SK-N-MC (cell line): Measurements from ENCODE around the gene CSNK1E.

ENCODE experiments used
- DNase-seq: peaks from one replicate; pipeline ENCODE4 v3.0.0-alpha.2; 2011; ENCODE audit warnings: low read depth, low spot score
- H3K27ac ChIP-seq: fragments of 200-600 bp; sonication (generic); 2 replicates; pipeline ENCODE4 v1.5.1; 2016; ENCODE audit warnings: mixed run types
- H3K36me3 ChIP-seq: fragments of 200-600 bp; sonication (generic); 2 replicates; pipeline ENCODE4 v1.6.1; 2017; ENCODE audit warnings: antibody characterized with exemption, low read length, mixed read lengths; ENCODE audit not compliant: insufficient read depth
- H3K4me3 ChIP-seq: fragments of 200-600 bp; sonication (generic); 2 replicates; pipeline ENCODE4 v1.5.1; 2016
- H3K9ac ChIP-seq: fragments of 200-600 bp; sonication (generic); 2 replicates; pipeline ENCODE4 v1.8.0; 2017; ENCODE audit warnings: mixed run types, mixed read lengths; ENCODE audit not compliant: insufficient read length
- H3K9me3 ChIP-seq: fragments of 200-600 bp; sonication (generic); 2 replicates; pipeline ENCODE4 v1.6.1; 2017; ENCODE audit warnings: low read depth, mild to moderate bottlenecking, antibody characterized with exemption, low read length, moderate library complexity, mixed read lengths
- EZH2 ChIP-seq: fragments of 200-600 bp; sonication (generic); IDR thresholded peaks from one replicate; pipeline ENCODE4 v1.6.1; 2017; ENCODE audit warnings: antibody characterized with exemption
- FOXP2 ChIP-seq: optimal IDR thresholded peaks from 2 replicates; pipeline ENCODE3; 2011; ENCODE audit warnings: mild to moderate bottlenecking, moderate library complexity; ENCODE audit not compliant: insufficient read depth; ENCODE audit errors: extremely low read length, control extremely low read depth
- POLR2AphosphoS5 ChIP-seq: IDR thresholded peaks from 2 replicates; pipeline ENCODE4 v1.6.1; 2012; ENCODE audit warnings: mild to moderate bottlenecking, low read depth, low read length, borderline replicate concordance

CSNK1E gene

DNA sequence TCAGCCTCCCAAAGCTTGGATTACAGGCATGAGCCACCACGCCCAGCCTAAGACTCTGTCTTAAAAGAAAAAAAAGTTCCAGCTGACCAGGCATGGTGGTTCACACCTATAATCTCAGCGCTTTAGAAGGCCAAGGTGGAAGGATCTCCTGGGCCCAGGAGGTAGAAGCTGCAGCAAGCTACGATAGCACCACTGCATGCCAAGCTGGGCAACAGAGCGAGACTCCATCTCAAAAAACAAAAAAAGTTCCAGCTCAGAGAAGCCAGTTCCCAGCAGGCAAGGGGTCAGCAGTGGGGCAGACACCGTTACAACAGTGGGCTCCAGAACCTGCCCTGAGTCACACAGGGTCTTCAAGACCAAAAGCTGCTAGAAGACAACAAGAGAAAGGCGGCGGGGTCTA is 47.8 kb downstream of the CSNK1E start:
- H3K4me3 ChIP-seq: no peak overlapping the region
- no peak overlapping the region for H3K27ac ChIP-seq
- 0 out of 2 replicates have a peak, but pooled peaks cover 1% of the 10 kb centered on the region for H3K36me3 ChIP-seq
- DNase-seq: no peak
- no peak for TF ChIP-seq POLR2AphosphoS5
- H3K9me3 ChIP-seq: no peaks in the 10 kb centered on the region
- no peak overlapping the region for H3K9ac ChIP-seq

DNA sequence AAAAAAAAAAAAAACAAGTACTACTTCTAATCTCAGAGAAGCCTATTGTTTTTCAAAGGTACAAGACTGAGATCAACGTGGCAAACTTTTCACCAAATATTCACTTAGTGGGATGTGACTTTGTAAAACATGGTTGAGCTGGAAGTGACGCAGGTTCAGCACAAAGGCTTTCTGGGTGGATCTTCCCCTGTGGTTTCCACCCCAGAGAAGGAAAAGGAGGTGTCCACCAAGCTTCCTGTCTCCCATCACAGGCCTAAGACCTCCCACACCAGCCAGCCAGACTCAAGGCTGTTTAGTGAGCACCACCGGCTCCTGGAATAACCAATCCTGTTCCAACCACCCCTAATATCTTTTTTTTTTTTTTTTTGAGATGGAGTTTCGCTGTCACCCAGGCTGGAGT is 50.1 kb downstream of the CSNK1E start:
- TF ChIP-seq EZH2 (no peak), POLR2AphosphoS5 (no peak), FOXP2 (no peak)

DNA sequence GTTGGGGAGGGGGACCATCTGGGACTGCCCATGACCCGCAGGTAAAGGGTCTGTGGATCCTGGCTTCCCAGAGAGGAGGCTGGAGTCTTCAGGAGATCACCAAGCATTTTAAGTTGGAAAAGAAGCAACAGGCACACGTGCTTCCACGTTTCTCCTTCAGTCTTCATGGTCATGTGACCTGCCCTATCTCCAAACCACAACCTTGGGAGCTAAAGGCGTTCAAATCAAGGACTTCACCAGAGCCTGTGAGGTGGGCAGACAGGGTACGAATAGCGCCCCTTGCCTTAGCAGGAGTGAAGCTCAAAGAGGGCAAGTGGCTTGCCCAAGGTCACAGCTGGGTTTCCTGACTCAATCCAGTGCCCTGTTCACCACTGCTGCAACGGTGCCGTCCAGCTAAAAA is 51.1 kb downstream of the CSNK1E start:
- no peak overlapping the region for H3K27ac ChIP-seq

More for the DNA sequence above, 50.1 kb downstream of the CSNK1E start:
- H3K9ac ChIP-seq: no peak overlapping the region
- H3K9me3 ChIP-seq: no peaks in the 10 kb centered on the region
- no peak overlapping the region for H3K4me3 ChIP-seq
- DNase-seq: no peak
- H3K27ac ChIP-seq: no peak overlapping the region
- peaks cover 3% of the 10 kb centered on the region; the same call in 1 of the 2 replicates for H3K36me3 ChIP-seq

DNA sequence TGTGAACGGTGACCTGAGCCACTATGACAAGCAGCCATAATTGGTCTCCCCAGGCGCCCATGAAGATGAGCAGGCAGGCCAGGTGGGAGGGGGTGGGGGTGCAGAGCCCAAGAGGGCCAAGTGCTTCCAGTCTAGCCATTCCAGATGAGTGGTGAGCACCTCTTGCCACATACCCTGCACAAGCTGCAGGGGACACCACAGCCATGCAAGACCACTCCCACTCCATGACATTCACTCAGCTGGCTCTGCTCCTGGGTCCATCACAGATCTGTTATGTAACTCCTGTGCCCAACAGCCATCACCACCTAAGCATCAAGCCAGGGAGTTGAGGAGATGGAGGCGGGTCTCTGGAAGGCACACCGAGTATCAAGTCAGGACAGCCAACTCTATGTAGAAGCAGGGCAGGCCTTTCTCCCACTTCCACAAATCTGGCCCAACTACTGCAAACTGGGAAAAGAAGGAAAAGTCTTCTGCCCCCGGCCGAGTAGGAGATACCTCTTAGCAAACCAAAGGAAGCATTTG is 52.9 kb downstream of the CSNK1E start:
- Histone ChIP-seq H3K4me3 (no peak overlapping the region), H3K9me3 (no peaks in the 10 kb centered on the region), H3K27ac (no peak overlapping the region), H3K9ac (no peak overlapping the region), H3K36me3 (peaks cover 3% of the 10 kb centered on the region; the same call in 1 of the 2 replicates)
- TF ChIP-seq FOXP2 (no peak), POLR2AphosphoS5 (no peak), EZH2 (no peak)
- DNase-seq: no peak

More for the DNA sequence above, 51.1 kb downstream of the CSNK1E start:
- Histone ChIP-seq H3K9me3 (no peaks in the 10 kb centered on the region), H3K36me3 (peaks cover 3% of the 10 kb centered on the region; the same call in 1 of the 2 replicates), H3K9ac (no peak overlapping the region), H3K4me3 (no peak overlapping the region)
- no peak for DNase-seq
- TF ChIP-seq FOXP2: no peak
- no peak for TF ChIP-seq EZH2
- no peak for TF ChIP-seq POLR2AphosphoS5

DNA sequence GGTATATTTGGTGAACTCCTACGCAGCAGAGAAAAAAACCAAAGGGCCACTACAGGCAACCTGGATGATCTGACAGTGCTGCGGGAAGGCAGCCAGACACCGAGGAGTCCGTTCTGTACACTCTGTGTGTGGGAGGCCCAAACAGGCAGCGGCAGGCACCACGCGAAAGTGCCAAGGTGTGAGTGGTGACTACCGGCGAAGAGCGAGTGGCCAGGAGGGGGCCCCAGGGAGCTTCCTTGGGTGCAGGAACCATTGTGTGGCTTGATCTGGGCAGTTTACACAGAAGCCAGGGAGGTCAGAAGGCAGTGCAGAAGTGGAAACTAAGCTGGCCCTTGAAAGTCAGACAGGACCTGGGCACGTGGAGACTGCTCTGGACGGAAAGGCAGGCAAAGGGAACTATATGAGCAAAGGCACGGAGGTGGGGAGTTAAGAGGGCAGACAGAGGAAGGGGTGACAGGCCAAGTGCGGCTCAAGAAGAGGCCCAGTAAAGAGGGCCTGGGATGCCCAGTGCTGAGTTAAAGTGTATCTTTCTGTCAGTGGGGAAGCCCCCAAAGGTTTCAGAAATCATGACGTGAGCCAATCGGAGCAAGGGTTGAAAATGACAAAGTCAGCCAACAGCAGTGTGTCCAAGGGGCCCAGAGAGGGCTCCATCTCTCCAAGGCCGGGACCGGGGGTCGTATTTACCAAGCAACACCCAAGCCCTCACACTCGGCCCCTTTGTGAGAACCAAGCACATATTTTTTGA is 55.0 kb downstream of the CSNK1E start:
- no peak overlapping the region for H3K9ac ChIP-seq
- no peak for DNase-seq
- H3K27ac ChIP-seq: no peak overlapping the region
- H3K4me3 ChIP-seq: no peak overlapping the region
- peaks cover 3% of the 10 kb centered on the region; the same call in 1 of the 2 replicates for H3K36me3 ChIP-seq
- H3K9me3 ChIP-seq: no peaks in the 10 kb centered on the region
- TF ChIP-seq POLR2AphosphoS5 (no peak), EZH2 (no peak), FOXP2 (no peak)

DNA sequence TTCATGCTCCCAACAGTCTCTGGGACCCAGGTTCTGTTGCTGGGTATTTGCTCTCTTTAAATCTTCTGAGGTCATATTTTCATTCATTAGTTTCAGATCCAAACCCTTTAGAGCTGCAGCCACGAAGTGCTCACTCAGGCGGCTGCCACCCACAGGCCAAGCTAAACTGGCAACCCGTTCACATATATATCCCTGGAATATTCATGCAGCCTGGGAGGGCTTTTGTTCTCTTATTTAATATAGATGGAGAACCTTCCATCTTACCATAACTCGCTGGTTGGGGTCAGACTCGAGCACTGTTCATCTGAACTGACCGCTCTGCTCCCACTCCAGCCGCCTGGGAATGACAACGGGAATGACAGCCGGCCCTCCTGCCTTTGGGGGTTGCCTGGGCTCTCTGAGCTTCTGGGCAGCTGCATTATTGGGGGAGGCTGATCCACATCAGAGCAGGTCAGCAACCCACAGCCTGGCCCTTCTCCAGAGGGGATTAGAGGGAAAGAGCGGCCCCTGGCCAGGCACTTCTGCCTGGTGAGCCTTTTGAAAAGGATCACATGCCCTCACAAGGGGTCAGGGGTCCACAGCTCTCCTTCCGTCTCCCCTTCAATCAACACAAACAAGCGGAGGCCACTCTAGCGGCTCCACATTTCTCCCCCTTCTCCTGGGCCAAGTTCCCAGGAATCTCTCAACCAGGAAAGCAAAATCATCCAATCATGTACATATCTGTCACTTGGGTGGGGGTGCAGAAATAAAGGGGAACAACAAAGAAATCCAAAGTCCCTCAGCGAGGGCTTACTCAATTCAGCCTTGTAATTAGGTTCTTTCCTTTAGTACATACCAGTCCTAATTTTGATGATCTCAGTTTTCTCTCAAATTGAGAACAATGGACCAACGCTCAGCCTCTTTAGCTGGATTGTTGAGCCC is 56.2 kb downstream of the CSNK1E start:
- Histone ChIP-seq H3K36me3 (peaks cover 3% of the 10 kb centered on the region; the same call in 1 of the 2 replicates), H3K9ac (no peak overlapping the region), H3K9me3 (no peaks in the 10 kb centered on the region), H3K27ac (no peak overlapping the region), H3K4me3 (no peak overlapping the region)
- no peak for DNase-seq
- TF ChIP-seq POLR2AphosphoS5: no peak
- no peak for TF ChIP-seq EZH2
- no peak for TF ChIP-seq FOXP2

DNA sequence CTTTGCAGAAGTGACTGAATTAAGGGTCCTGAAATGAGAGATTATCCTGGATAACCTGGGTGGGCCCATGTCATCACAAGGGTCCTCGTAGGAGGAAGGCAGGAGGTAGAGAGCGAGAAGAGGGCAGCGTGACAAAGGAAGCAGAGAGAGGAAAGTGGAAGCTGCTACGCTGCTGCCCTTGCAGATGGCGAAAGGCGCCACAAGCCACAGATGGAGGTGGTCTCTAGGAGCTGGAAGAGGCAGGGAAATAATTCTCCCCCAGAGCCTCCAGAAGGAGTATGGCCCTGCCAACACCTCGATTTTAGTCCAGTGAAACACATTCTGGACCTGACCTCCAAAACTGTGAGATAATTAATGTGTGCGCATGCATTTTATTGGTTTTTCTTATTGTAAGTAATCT is 57.9 kb downstream of the CSNK1E start:
- Histone ChIP-seq H3K9me3 (no peaks in the 10 kb centered on the region), H3K36me3 (peaks cover under 1% of the 10 kb centered on the region; the same call in 1 of the 2 replicates), H3K27ac (no peak overlapping the region), H3K4me3 (no peak overlapping the region), H3K9ac (no peak overlapping the region)
- no peak for DNase-seq
- TF ChIP-seq POLR2AphosphoS5: no peak
- TF ChIP-seq EZH2: no peak
- TF ChIP-seq FOXP2: no peak

DNA sequence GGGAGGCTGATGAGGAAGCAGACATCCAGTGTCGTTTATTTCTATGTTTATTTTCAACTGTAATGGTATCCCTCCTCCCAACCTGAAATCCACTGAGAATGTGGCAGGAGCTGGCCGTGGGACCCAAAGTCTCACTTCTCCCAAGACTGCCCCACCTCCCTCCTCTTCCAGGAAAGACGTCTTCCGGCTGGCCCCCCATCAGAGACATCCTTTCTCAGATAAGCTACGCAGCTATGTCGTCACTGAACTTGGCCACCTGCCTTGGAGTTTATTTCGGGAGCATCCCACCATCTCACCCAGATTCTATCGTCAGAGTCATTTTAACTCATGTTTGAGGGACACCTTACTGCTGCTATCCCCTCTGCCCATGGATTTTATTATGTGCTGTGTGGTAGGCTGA is 58.3 kb downstream of the CSNK1E start:
- no peak overlapping the region for H3K9ac ChIP-seq
- no peaks in the 10 kb centered on the region for H3K9me3 ChIP-seq
- H3K36me3 ChIP-seq: no peaks in the 10 kb centered on the region; the same call in 1 of the 2 replicates
- DNase-seq: no peak
- no peak for TF ChIP-seq EZH2
- no peak for TF ChIP-seq POLR2AphosphoS5
- no peak for TF ChIP-seq FOXP2
- H3K4me3 ChIP-seq: no peak overlapping the region
- no peak overlapping the region for H3K27ac ChIP-seq
